HEK293T (cell line): ENCODE results near the gene SCT.

ENCODE experiments used
- ARNT ChIP-seq: fragments of 450-650 bp; IDR thresholded peaks from 2 replicates; pipeline ENCODE4 v1.6.1; 2017; ENCODE audit warnings: mild to moderate bottlenecking
- BHLHE40 ChIP-seq: fragments of 450-650 bp; IDR thresholded peaks from 2 replicates; pipeline ENCODE4 v1.6.1; 2016; ENCODE audit warnings: mild to moderate bottlenecking, moderate library complexity, borderline replicate concordance
- CTBP1 ChIP-seq: fragments of 450-650 bp; IDR thresholded peaks from 2 replicates; pipeline ENCODE4 v1.6.1; 2016; ENCODE audit warnings: borderline replicate concordance
- ELF4 ChIP-seq: fragments of 450-650 bp; IDR thresholded peaks from 2 replicates; pipeline ENCODE4 v1.6.1; 2017; ENCODE audit warnings: antibody characterized with exemption
- FOXK2 ChIP-seq: fragments of 450-650 bp; IDR thresholded peaks from 2 replicates; pipeline ENCODE4 v1.6.1; 2016; ENCODE audit warnings: mild to moderate bottlenecking
- FOXM1 ChIP-seq: fragments of 450-650 bp; IDR thresholded peaks from 2 replicates; pipeline ENCODE4 v1.6.1; 2017; ENCODE audit warnings: mild to moderate bottlenecking, borderline replicate concordance
- HDGF ChIP-seq: fragments of 450-650 bp; IDR thresholded peaks from 2 replicates; pipeline ENCODE4 v1.6.1; 2017; ENCODE audit warnings: antibody characterized with exemption, borderline replicate concordance
- NFRKB ChIP-seq: fragments of 450-650 bp; IDR thresholded peaks from 2 replicates; pipeline ENCODE4 v1.6.1; 2016; ENCODE audit warnings: mild to moderate bottlenecking, moderate library complexity
- SP1 ChIP-seq: fragments of 450-650 bp; IDR thresholded peaks from 2 replicates; pipeline ENCODE4 v1.6.1; 2017
- ZNF384 ChIP-seq: fragments of 450-650 bp; IDR thresholded peaks from 2 replicates; pipeline ENCODE4 v1.6.1; 2016

DNA sequence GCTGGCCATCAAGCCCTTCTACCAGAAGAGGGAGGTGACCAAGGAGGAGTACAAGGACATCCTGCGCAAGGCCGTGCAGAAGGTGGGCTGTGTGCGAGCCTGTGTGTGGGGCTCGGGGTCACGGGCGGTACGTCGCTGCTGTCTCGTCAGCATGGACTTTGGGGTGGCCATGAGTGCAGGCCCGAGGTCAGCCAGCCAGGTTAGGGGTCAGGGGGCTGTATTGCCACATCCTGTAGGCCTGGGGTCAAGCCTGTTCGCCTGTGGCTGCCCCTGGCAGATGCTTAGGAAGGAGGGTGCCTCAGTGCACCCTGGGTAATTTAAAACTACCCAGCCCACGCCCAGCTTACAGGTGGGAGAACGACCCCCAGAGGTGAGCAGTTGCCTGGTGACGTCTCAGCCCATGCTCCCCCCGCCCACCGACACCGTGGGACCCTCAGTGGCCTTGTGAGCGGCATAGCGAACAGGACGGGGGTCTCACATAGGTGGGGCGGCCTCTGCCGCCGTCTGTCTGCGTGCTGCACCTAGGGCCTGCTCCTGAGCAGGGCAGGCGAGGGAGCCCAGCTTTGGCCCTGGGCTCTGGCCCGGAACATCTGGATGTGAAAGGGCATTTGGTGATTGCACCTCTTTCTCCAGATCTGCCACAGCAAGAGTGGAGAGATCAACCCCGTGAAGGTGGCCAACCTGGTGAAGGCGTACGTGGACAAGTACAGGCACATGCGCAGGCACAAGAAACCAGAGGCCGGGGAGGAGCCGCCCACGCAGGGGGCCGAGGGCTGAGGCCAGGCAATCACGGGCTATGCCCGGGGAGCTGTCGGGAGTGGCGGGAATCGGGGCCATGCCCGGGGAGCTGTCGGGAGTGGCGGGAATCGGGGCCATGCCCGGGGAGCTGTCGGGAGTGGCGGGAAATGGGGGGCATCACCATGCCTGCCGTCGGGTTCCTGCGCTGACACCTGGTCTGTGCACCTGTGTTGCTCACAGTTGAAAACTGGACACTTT is 15.7 kb downstream of the SCT start:
- TF ChIP-seq BHLHE40, result no peak
- no peak for TF ChIP-seq ARNT
- no peak for TF ChIP-seq HDGF
- no peak for TF ChIP-seq FOXK2
- TF ChIP-seq CTBP1, result no peak
- TF ChIP-seq FOXM1, result no peak
- no peak for TF ChIP-seq NFRKB
- no peak for TF ChIP-seq SP1
- no peak for TF ChIP-seq ELF4
- no peak for TF ChIP-seq ZNF384
